ENCODE measurements around the gene GMDS. TPM values are rescaled to one million over a fixed set of nuclear protein-coding genes. Genes with fewer than 3 reads are reported as not detected.
A peak's percentile ranks its signal among the peaks of the same experiment; 100 is the strongest.

Gene GMDS
- total and polyA plus RNA-seq, 2 experiments from 2014 or later, result 30.1 to 36.5 TPM

GRCh38 chr6:1970151-1970561 lies 275.2 kb downstream of the GMDS start:
- no peaks in the 10 kb centered on the region for H3K4me1 ChIP-seq (ENCODE audit: insufficient read depth)
- no peaks in the 10 kb centered on the region for H3F3A ChIP-seq (replicated peaks; ENCODE audit: low read depth)
- H3K36me3 ChIP-seq (ENCODE audit: insufficient read depth), result no peaks in the 10 kb centered on the region
- DNase-seq (ENCODE audit: low spot score), result peak; percentile 31
- no peaks in the 10 kb centered on the region for H3K27me3 ChIP-seq (ENCODE audit: insufficient read depth)
- H3K79me2 ChIP-seq (replicated peaks; ENCODE audit: insufficient read depth), result no peaks in the 10 kb centered on the region; the same call in 1 of the 2 replicates
- H3K4me3 Mint-ChIP-seq, result no peak overlapping the region
- H3K27ac ChIP-seq (ENCODE audit: low read depth), result no peak overlapping the region
- no peak overlapping the region for H3K4me2 ChIP-seq
- peaks cover 17% of the 10 kb centered on the region for H3K4me1 Mint-ChIP-seq
- no peaks in the 10 kb centered on the region for H3K36me3 Mint-ChIP-seq (ENCODE audit: low read depth)
- H3K4me3 ChIP-seq, result no peak overlapping the region
- H3K27ac Mint-ChIP-seq, result no peak overlapping the region
- H3K9me2 ChIP-seq (ENCODE audit: insufficient read depth), result no peaks in the 10 kb centered on the region
- no peak for TF ChIP-seq CREB1 (CRISPR knock-in tag; IDR thresholded peaks at IDR 0.05; ENCODE audit: low read depth)
- no peak for TF ChIP-seq STAT1 (IDR thresholded peaks at IDR 0.05; ENCODE audit: unreplicated experiment)
- TF ChIP-seq POLR2AphosphoS5 (IDR thresholded peaks at IDR 0.05; ENCODE audit: low read depth), result no peak
- no peak for TF ChIP-seq EZH2 (IDR thresholded peaks at IDR 0.05; ENCODE audit: low read depth, unreplicated experiment)
- TF ChIP-seq CTCF (conservative IDR thresholded peaks at IDR 0.05; ENCODE audit: low read depth in 2 of 2), result no peak
- TF ChIP-seq NANOG (IDR thresholded peaks at IDR 0.05; ENCODE audit: borderline replicate concordance), result no peak
- TF ChIP-seq JUNB (IDR thresholded peaks at IDR 0.05; ENCODE audit: unreplicated experiment), result no peak
- TF ChIP-seq ZNF114 (CRISPR knock-in tag; IDR thresholded peaks at IDR 0.05), result no peak
- no peak for TF ChIP-seq ETS1 (IDR thresholded peaks at IDR 0.05)
- TF ChIP-seq ZNF331 (CRISPR knock-in tag; IDR thresholded peaks at IDR 0.05; ENCODE audit: low read depth), result no peak
- no peak for TF ChIP-seq REST (IDR thresholded peaks at IDR 0.05; ENCODE audit: unreplicated experiment)
- no peak for TF ChIP-seq ZNF462 (CRISPR knock-in tag; IDR thresholded peaks at IDR 0.05)
- no peak overlapping the region for H2AFZ ChIP-seq
- H3K27me3 Mint-ChIP-seq (ENCODE audit: insufficient read depth, low read depth, poor library complexity), result peaks cover 5% of the 10 kb centered on the region
- peak; percentile 69 for ATAC-seq
- H4K20me1 ChIP-seq (replicated peaks; ENCODE audit: insufficient read depth), result no peaks in the 10 kb centered on the region
- H3K9me3 Mint-ChIP-seq, result no peaks in the 10 kb centered on the region
